22Rv1 (cell line): ENCODE results near the gene KCNJ14.

Experiments
- CTCF ChIP-seq: fragments of 450-650 bp; IDR thresholded peaks from 2 replicates; pipeline ENCODE4 v1.5.1; 2017; ENCODE audit warnings: mild to moderate bottlenecking
- ZFX ChIP-seq: fragments of 450-650 bp; IDR thresholded peaks from 2 replicates; pipeline ENCODE4 v1.6.1; 2017; ENCODE audit warnings: antibody characterized with exemption, borderline replicate concordance

- no peak for TF ChIP-seq CTCF
- no peak for TF ChIP-seq ZFX
Observed at GRCh38 chr19:48481846-48482639, 26.7 kb downstream of the KCNJ14 start.
